ENCODE data around the gene MTHFD2L. TPM values are rescaled to one million over a fixed set of nuclear protein-coding genes. Genes with fewer than 3 reads are reported as not detected.

Gene MTHFD2L
- total and polyA plus RNA-seq, 3 donors from 2014 or later, result 14.8 to 44.1 (median 29.1) TPM

GRCh38 chr4:74284053-74284452 is 126.1 kb downstream of the MTHFD2L start:
- Histone ChIP-seq H3K27ac (no peak overlapping the region), H3K4me1 (no peaks in the 10 kb centered on the region), H3K4me3 (no peak overlapping the region), H3K27me3 (no peaks in the 10 kb centered on the region), H3K36me3 (ENCODE audit: low read depth, missing control alignments) (no peaks in the 10 kb centered on the region), H3K9me3 (no peaks in the 10 kb centered on the region)
- intact Hi-C loops (cut with DNase I; ENCODE audit: low total_unique reads), result no loop called here
- TF ChIP-seq, protein P1, sequence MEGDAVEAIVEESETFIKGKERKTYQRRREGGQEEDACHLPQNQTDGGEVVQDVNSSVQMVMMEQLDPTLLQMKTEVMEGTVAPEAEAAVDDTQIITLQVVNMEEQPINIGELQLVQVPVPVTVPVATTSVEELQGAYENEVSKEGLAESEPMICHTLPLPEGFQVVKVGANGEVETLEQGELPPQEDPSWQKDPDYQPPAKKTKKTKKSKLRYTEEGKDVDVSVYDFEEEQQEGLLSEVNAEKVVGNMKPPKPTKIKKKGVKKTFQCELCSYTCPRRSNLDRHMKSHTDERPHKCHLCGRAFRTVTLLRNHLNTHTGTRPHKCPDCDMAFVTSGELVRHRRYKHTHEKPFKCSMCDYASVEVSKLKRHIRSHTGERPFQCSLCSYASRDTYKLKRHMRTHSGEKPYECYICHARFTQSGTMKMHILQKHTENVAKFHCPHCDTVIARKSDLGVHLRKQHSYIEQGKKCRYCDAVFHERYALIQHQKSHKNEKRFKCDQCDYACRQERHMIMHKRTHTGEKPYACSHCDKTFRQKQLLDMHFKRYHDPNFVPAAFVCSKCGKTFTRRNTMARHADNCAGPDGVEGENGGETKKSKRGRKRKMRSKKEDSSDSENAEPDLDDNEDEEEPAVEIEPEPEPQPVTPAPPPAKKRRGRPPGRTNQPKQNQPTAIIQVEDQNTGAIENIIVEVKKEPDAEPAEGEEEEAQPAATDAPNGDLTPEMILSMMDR (IDR thresholded peaks at IDR 0.05), result no peak
- TF ChIP-seq POLR2A (IDR thresholded peaks at IDR 0.05), result no peak
- WGBS, 2 donors, result 71 to 74% methylated on average over 3 of the region's 3 CpGs
- no peak for DNase-seq

DNA sequence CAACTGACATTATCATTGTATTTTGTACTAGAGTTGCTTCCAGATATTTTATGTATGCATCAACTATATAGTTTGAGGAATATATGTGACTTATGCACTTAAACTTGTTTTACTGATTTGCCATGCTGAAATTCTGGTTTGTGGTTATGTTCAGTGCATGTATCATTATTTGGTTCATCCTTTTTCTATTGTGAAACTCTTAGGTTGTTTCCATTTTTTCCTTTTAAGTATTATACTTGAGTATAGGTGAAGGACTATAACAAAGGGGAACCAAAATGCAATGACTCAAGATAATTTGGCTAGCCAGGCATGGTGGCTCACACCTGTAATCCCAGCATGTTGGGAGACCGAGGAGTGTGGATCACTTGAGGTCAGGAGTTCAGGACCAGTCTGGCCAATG is 129.2 kb downstream of the MTHFD2L start:
- TF ChIP-seq, protein P1 (IDR thresholded peaks at IDR 0.05), result no peak
- no peak for TF ChIP-seq POLR2A (IDR thresholded peaks at IDR 0.05)
- Histone ChIP-seq H3K27me3 (no peaks in the 10 kb centered on the region), H3K9me3 (no peaks in the 10 kb centered on the region), H3K4me3 (no peak overlapping the region), H3K27ac (no peak overlapping the region), H3K36me3 (ENCODE audit: low read depth, missing control alignments) (no peaks in the 10 kb centered on the region), H3K4me1 (no peaks in the 10 kb centered on the region)
- DNase-seq, result no peak
- WGBS, 2 donors, result 91 to 100% methylated on average over 1 of the region's 1 CpG
- intact Hi-C loops (cut with DNase I; ENCODE audit: low total_unique reads), result no loop called here

- H3K4me3 ChIP-seq, result no peak overlapping the region
- no peak for DNase-seq
- H3K4me1 ChIP-seq, result no peaks in the 10 kb centered on the region
- H3K36me3 ChIP-seq (ENCODE audit: low read depth, missing control alignments), result no peaks in the 10 kb centered on the region
- H3K9me3 ChIP-seq, result no peaks in the 10 kb centered on the region
- H3K27ac ChIP-seq, result no peak overlapping the region
- intact Hi-C loops (cut with DNase I; ENCODE audit: low total_unique reads), result no loop called here
- TF ChIP-seq, protein P1 (IDR thresholded peaks at IDR 0.05), result no peak
- TF ChIP-seq POLR2A (IDR thresholded peaks at IDR 0.05), result no peak
- H3K27me3 ChIP-seq, result no peaks in the 10 kb centered on the region
Observed at GRCh38 chr4:74287791-74288190, 129.9 kb downstream of the MTHFD2L start.

DNA sequence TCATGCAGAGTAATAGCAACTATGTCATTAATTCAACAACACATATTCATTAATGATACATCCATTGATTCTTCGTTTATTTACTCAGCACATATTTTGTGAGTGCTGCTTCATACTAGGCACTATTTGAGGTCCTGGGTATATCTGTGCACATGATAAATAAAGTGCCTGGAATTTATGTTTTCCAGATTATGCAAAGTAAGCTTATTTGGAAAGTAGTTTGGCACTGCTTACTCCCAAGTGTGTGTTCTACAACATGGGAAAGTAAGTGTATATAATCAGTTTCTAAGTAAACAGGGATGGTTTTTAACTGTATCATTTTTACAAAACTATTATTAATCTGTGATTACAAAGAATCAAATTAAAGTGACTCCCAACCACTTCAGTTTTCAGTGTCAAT is 133.6 kb downstream of the MTHFD2L start:
- WGBS, 2 donors, result 72 to 79% methylated on average over 1 of the region's 1 CpG
- Histone ChIP-seq H3K36me3 (ENCODE audit: low read depth, missing control alignments) (no peaks in the 10 kb centered on the region), H3K4me1 (no peaks in the 10 kb centered on the region), H3K9me3 (no peaks in the 10 kb centered on the region), H3K4me3 (no peak overlapping the region), H3K27ac (no peak overlapping the region), H3K27me3 (no peaks in the 10 kb centered on the region)
- intact Hi-C loops (cut with DNase I; ENCODE audit: low total_unique reads), result no loop called here
- TF ChIP-seq, protein P1 (IDR thresholded peaks at IDR 0.05), result no peak
- TF ChIP-seq POLR2A (IDR thresholded peaks at IDR 0.05), result no peak
- DNase-seq, result no peak

DNA sequence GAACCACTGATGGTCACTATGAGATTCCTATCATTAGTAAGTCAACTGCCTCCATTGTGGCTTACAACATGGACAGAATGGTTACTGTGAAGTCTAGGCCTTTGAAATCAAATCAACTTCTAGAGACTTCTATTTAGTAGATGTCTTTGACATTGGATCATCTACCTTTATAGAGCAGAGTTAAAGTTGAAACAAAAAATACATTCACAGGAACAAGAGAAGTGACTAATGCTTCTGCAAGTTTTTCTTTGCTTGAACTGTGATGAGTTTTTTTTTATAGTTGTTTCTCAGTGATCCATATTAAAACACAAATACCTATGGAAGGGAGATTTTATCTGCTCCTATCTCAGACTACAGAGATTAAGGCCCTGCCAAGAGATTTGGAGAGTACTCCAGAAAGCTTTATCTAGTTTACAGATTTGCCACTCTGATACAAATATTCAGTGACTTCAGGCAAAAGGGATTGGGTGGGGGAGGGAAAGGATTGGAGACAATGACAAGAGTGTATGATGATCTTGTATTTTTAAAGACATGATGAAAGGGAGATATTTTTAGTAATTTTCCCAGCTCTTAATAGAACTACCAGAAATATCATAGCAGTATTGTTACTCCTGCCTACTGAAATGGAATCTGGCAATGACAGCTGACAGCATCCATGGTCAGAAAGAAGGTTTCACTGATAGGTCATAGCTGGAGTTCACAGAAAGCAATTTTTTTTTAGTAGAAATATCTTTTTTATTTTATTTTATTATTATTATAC is 134.4 kb downstream of the MTHFD2L start:
- Histone ChIP-seq H3K27ac (no peak overlapping the region), H3K9me3 (no peaks in the 10 kb centered on the region)
- no peak for TF ChIP-seq POLR2A (IDR thresholded peaks at IDR 0.05)

More for the DNA sequence above, 134.4 kb downstream of the MTHFD2L start:
- Histone ChIP-seq H3K4me3 (no peak overlapping the region), H3K36me3 (ENCODE audit: low read depth, missing control alignments) (no peaks in the 10 kb centered on the region), H3K27me3 (no peaks in the 10 kb centered on the region), H3K4me1 (no peaks in the 10 kb centered on the region)
- no peak for DNase-seq
- intact Hi-C loops (cut with DNase I; ENCODE audit: low total_unique reads), result no loop called here

All from testis (tissue), 3 donors.